Esophagus squamous epithelium (tissue), 5 donors: ENCODE data around the gene ENOX1. TPM values are rescaled to one million over a fixed set of nuclear protein-coding genes. Genes with fewer than 3 reads are reported as not detected.

ENCODE experiments used
- DNase-seq: peaks from one replicate; lab custom pipeline; 2025; lab: John Stamatoyannopoulos, UW
- H3K27ac ChIP-seq, 4 donors: fragments of 200-600 bp; sonication (generic); one replicate each; pipeline ENCODE4 v1.5.1; 2016 to 2019; ENCODE audit warnings: mild to moderate bottlenecking in 1 of 4
- H3K27me3 ChIP-seq, 4 donors: fragments of 200-600 bp; sonication (generic); 1 replicate in 3 of 4; 2 replicates in 1 of 4; pipeline versions ENCODE4 v1.5.1 to v1.6.0; 2017 to 2021; ENCODE audit warnings: antibody characterized with exemption in 1 of 4
- H3K36me3 ChIP-seq, 3 donors: fragments of 200-600 bp; sonication (generic); one replicate each; pipeline ENCODE4 v1.5.1; 2016 to 2019
- H3K4me1 ChIP-seq, 3 donors: fragments of 200-600 bp; sonication (generic); one replicate each; pipeline ENCODE4 v1.5.1; 2017 to 2019
- H3K4me3 ChIP-seq, 4 donors: fragments of 200-600 bp; sonication (generic); 1 replicate in 3 of 4; 2 replicates in 1 of 4; pipeline ENCODE4 v1.5.1; 2016 to 2019; ENCODE audit warnings: mild to moderate bottlenecking in 2 of 4, moderate library complexity in 1 of 4
- H3K9me3 ChIP-seq, 3 donors: fragments of 200-600 bp; sonication (generic); one replicate each; pipeline ENCODE4 v1.5.1; 2016 to 2019
- CTCF ChIP-seq, 6 experiments: fragments of 450-650 bp in 4 of 6; fragments of 200-600 bp in 2 of 6; sonication (generic) in 2 of 6; IDR thresholded peaks; one replicate each; pipeline ENCODE4 v1.5.1; 2016 to 2019; ENCODE audit warnings: antibody characterized with exemption in 6 of 6, mild to moderate bottlenecking in 4 of 6, moderate library complexity in 4 of 6
- POLR2A ChIP-seq, 4 donors: fragments of 450-650 bp; IDR thresholded peaks; one replicate each; pipeline ENCODE4 v1.6.1; 2017; ENCODE audit warnings: antibody characterized with exemption in 4 of 4, mild to moderate bottlenecking in 4 of 4, moderate library complexity in 3 of 4
- WGBS, 2 donors: methylation state at CpG; one replicate each; pipeline ENCODE4 v1.1.5; 2018; 5-methylcytosine and 5-hydroxymethylcytosine counted together
- intact Hi-C: fragments of 100-400 bp; cut with DNase I; formaldehyde crosslinking; loops from one replicate; pipeline ENCODE4 v1.15.0; 2022
- total RNA-seq, 4 donors: library from RNA; depleted of rRNA; stranded (reverse); fragments of >200 nt; gene quantifications; one replicate each; pipeline ENCODE4 v1.1.0, GENCODE V29; 2016
- donor health status: DM: yes; HTN: yes; CAD: no.

ENOX1 gene
- total RNA-seq, 4 donors from 2014 or later = 0.48 to 0.76 TPM; not detected in 2

GRCh38 chr13:43251961-43252360 is 534.8 kb downstream of the ENOX1 start:
- no peak overlapping the region for H3K27ac ChIP-seq
- intact Hi-C loops = no loop called here
- H3K27me3 ChIP-seq = no peaks in the 10 kb centered on the region
- TF ChIP-seq POLR2A (IDR thresholded peaks at IDR 0.05) = no peak
- WGBS, 2 donors = 74 to 78% methylated on average over 5 of the region's 5 CpGs
- no peaks in the 10 kb centered on the region for H3K36me3 ChIP-seq
- no peaks in the 10 kb centered on the region for H3K4me1 ChIP-seq
- no peak for DNase-seq
- H3K9me3 ChIP-seq = no peaks in the 10 kb centered on the region
- H3K4me3 ChIP-seq = no peak overlapping the region

- WGBS, 2 donors = 54 to 56% methylated on average over 3 of the region's 3 CpGs
- TF ChIP-seq CTCF (IDR thresholded peaks at IDR 0.05) (no peak), POLR2A (IDR thresholded peaks at IDR 0.05) (no peak)
- no peaks in the 10 kb centered on the region for H3K27me3 ChIP-seq
- no peak overlapping the region for H3K27ac ChIP-seq
- H3K4me3 ChIP-seq = no peak overlapping the region
- no peaks in the 10 kb centered on the region for H3K9me3 ChIP-seq
- H3K36me3 ChIP-seq = no peaks in the 10 kb centered on the region
- intact Hi-C loops = no loop called here
- no peak for DNase-seq
- H3K4me1 ChIP-seq = no peaks in the 10 kb centered on the region
Observed at GRCh38 chr13:43246382-43246781, 540.4 kb downstream of the ENOX1 start.

GRCh38 chr13:43245374-43245964 is 541.3 kb downstream of the ENOX1 start:
- no peak for DNase-seq
- Histone ChIP-seq H3K36me3 (no peaks in the 10 kb centered on the region), H3K27me3 (no peaks in the 10 kb centered on the region), H3K4me3 (no peak overlapping the region), H3K27ac (no peak overlapping the region), H3K9me3 (no peaks in the 10 kb centered on the region), H3K4me1 (no peaks in the 10 kb centered on the region)
- WGBS, 2 donors = 79 to 86% methylated on average over 6 to 8 of the region's 8 CpGs
- TF ChIP-seq CTCF (IDR thresholded peaks at IDR 0.05) = no peak
- intact Hi-C loops = no loop called here

- Histone ChIP-seq H3K27ac (no peak overlapping the region), H3K27me3 (no peaks in the 10 kb centered on the region), H3K36me3 (no peaks in the 10 kb centered on the region), H3K4me3 (no peak overlapping the region), H3K9me3 (no peaks in the 10 kb centered on the region), H3K4me1 (no peaks in the 10 kb centered on the region)
- DNase-seq = no peak
- intact Hi-C loops = no loop called here
- WGBS, 2 donors = 82 to 86% methylated on average over 5 of the region's 5 CpGs
- TF ChIP-seq POLR2A (IDR thresholded peaks at IDR 0.05) = no peak
- TF ChIP-seq CTCF (IDR thresholded peaks at IDR 0.05) = no peak
Observed at GRCh38 chr13:43244481-43244880, 542.3 kb downstream of the ENOX1 start.

GRCh38 chr13:43243711-43244110 is 543.1 kb downstream of the ENOX1 start:
- intact Hi-C loops = no loop called here
- Histone ChIP-seq H3K27me3 (no peaks in the 10 kb centered on the region), H3K36me3 (no peaks in the 10 kb centered on the region), H3K9me3 (no peaks in the 10 kb centered on the region), H3K4me1 (no peaks in the 10 kb centered on the region), H3K27ac (no peak overlapping the region), H3K4me3 (no peak overlapping the region)
- 58 to 62% methylated on average over 2 of the region's 2 CpGs for WGBS, 2 donors
- TF ChIP-seq CTCF (IDR thresholded peaks at IDR 0.05) = no peak
- no peak for DNase-seq

GRCh38 chr13:43242040-43242439 is 544.7 kb downstream of the ENOX1 start:
- Histone ChIP-seq H3K27ac (no peak overlapping the region), H3K4me1 (no peaks in the 10 kb centered on the region), H3K9me3 (no peaks in the 10 kb centered on the region), H3K36me3 (no peaks in the 10 kb centered on the region), H3K27me3 (no peaks in the 10 kb centered on the region), H3K4me3 (no peak overlapping the region)
- 28 to 65% methylated on average over 1 of the region's 1 CpG for WGBS, 2 donors
- intact Hi-C loops = no loop called here
- no peak for DNase-seq
- TF ChIP-seq POLR2A (IDR thresholded peaks at IDR 0.05) (no peak), CTCF (IDR thresholded peaks at IDR 0.05) (no peak)
